ENCODE measurements around the gene LRRC25.
A peak's percentile ranks its signal among the peaks of the same experiment; 100 is the strongest.
"Not testable (repeated sequence)": the region's sequence is repeated elsewhere in the genome, so short reads cannot be mapped to it uniquely, and the experiment has no call there.

Gene LRRC25

DNA sequence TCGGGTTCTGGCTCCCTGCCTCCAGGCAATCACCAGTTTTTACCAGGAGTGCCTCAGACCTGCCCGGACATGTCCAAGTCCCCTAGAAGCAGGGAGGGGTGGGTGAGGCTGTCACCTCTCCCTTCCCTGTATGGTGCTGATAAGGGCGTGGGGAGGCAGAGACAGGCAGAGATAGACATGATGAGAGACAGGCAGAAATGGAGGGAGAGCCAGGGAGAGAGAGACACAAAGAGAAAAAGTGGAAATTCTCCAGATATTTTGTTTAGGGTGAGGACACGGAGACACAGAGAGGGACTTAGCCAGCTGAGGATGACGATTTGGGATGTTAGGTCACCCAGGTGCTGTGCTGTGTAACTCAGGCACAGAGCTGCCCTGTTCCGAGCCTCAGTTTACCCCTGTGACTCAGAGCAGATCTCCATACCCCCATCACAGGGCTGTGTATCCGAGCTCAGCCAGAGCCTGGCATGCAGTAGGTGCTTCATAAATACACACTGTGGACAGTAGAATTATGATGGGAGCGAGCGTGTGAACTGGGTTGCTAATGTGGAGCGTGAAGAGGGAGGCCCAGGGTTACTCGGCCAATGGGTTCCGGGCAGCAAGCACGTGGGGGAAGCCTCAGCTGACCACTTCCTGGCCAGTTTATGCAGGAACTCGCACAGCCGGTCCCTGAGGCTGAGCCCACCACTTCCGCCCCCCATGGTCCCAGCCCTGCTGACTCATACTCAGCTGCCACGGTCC, 23.4 kb downstream of the LRRC25 start:
- DNase-seq = peak; percentile 69

GRCh38 chr19:18373407-18373891, 24.0 kb downstream of the LRRC25 start:
- DNase-seq = no peak

DNA sequence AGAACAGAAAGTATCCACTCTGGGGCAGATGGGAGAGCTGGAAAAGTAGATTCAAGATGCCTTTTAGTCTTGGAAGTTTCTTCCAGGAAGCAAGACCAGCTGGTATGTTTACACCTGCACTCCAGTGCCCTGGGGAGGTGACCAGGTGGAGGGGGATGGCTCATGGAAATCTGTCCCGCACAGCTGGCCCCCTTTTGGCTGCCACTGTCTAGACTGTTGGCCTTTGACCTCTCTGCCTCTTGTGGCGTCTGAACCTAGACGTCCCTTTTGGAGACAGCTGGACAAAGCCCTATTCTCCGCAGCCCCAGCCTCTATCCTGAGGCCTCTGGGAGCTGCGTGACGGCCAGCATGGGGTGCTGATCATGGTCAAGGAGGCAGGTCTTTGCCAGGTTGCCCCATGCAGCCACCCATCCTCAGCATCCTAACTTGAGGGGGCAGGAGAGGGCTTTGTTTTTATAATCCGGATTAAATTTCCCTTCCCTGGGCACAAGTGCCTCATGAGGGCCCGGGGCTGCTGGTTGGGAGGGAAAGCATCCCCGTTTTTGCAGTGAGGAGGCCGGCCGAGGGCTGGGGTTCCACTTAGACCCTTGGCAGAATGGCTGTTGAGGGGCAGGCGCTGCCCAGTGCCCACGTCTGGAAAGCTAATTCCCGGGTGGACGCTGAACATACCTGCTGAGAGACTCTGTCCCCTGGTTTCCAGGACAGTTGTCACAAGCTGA, 28.8 kb downstream of the LRRC25 start:
- DNase-seq = no peak

GRCh38 chr19:18366021-18366435, 31.4 kb downstream of the LRRC25 start:
- no peak for DNase-seq

DNA sequence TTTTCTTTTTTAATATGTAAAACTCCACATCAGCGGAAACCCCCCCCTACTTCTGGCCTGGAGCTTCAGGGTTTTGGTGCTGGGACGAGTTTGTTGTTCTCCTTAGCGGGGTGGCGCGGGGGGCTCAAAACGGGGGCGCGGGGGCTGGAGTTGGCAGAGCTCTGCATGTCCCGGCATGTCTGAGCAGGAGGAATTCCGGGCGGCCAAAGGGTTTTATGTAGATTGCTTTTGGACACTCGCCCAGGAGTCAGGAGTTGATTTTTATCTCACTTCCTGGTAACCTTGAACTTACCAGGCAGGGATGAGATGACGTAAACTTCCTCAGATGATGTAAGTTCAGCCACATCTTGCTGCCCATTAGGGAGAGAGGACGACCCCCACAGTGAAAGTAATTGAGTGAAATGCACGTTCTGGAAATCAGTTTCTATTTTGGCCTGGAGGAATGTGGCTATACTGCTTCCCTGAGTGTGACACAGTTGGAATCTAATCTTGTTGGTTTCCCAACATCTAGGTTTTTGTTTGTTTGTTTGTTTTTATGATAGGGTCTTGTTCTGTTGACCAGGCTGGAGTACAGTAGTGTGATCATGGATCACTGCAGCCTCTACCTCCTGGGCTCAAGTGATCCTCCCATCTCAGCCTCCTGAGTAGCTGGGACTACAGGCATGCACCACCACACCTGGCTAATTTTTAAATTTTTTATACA, 32.4 kb downstream of the LRRC25 start:
- peak; percentile 92 for DNase-seq

- DNase-seq = not testable (repeated sequence)
Observed at GRCh38 chr19:18364277-18364825, 33.1 kb downstream of the LRRC25 start.

DNA sequence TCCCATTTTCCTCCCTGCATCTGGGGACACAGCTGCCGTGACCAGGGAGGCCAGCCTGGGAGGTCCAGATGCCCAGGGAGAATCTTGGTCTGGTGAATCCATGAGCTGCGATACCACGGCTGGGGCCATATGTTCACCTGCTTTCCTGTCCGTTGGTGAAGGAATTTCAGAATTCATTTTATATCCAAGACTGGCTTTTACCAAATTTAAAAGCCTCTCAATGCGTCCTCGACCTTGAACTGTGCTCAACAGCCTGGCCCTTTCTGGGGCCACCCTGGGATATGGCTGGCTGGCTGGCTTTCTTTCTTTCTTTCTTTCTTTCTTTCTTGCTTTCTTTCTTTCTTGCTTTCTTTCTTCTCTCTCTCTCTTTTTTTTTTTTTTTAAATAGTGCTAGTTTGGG, 33.6 kb downstream of the LRRC25 start:
- no peak for DNase-seq

GRCh38 chr19:18362934-18363542, 34.4 kb downstream of the LRRC25 start:
- DNase-seq = no peak

DNA sequence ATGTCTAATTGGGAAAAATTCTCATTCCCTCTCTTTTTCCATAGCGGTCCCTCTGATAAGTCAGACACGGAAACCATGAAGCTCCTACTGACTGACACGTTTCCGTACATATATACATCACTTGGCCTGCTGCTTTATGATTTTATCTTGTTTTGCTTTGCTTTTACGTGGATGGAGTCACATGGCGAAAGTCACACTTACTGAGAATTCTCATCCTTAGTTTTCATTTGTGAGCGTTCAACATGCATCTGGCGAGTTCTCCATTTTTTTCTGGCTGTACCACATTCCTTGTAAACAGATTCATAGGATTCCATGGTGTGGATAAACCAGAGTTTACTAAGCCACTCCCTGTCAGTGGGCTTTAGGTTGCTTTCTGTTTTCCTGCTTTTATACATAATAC, 35.8 kb downstream of the LRRC25 start:
- no peak for DNase-seq

DNA sequence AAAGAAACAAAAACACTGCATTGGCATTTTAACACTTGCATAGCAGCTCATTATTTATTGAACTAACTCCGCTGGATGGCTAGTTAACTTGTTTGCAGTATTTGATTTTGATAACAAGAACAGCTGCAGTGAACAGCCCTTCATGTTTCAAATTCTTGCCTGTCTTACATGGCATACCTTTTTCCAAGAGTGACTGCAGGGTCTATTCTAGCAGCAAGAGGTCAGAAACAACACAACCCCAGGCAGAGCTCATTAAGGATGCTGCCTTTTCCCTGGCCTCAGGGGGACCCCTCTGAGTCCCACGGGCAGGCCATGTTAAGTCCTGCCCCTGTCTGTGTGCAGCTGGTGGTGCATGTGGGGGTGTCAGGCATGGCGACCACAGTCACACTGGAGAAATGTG, 40.4 kb downstream of the LRRC25 start:
- no peak for DNase-seq

- DNase-seq = not testable (repeated sequence)
Observed at GRCh38 chr19:18354743-18355142, 42.7 kb downstream of the LRRC25 start.

- DNase-seq = no peak
Observed at GRCh38 chr19:18353378-18354005, 43.9 kb downstream of the LRRC25 start.

DNA sequence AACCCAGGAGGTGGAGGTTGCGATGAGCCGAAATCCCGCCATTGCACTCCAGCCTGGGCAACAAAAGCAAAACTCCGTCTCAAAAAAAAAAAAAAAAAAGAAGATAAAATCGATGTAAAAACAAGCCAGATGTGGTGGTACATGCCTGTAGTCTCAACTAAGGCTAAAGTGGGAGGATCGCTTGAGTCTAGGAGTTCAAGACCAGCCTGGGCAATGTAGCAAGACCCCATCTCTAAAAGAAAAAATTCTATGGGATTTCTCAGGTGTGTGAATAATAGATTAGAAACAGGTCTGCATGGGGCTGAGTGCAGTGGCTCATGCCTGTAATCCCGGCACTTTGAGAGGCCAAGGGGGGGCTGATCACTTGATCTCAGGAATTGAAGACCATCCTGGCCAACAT, 45.9 kb downstream of the LRRC25 start:
- DNase-seq = no peak

DNA sequence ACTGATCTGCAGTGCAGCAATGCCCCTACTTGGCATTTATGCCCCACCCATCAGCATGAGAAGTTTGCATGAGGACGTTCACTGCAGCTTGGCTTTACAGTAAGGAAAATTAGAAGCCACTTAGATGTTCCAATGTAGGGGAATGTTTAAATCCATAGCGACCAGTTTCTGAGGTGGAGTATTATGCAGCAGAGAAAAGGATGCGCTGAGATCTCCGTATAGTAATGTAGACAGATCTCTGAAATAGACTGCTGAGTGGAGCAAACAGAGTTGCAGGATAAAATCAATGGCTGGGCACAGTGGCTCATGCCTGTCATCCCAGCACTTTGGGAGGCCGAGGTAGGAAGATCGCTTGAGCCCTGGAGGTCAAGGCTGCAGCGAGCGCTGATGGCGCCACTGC, 46.9 kb downstream of the LRRC25 start:
- DNase-seq = no peak

GRCh38 chr19:18349524-18350128, 47.8 kb downstream of the LRRC25 start:
- DNase-seq = peak; percentile 18

DNA sequence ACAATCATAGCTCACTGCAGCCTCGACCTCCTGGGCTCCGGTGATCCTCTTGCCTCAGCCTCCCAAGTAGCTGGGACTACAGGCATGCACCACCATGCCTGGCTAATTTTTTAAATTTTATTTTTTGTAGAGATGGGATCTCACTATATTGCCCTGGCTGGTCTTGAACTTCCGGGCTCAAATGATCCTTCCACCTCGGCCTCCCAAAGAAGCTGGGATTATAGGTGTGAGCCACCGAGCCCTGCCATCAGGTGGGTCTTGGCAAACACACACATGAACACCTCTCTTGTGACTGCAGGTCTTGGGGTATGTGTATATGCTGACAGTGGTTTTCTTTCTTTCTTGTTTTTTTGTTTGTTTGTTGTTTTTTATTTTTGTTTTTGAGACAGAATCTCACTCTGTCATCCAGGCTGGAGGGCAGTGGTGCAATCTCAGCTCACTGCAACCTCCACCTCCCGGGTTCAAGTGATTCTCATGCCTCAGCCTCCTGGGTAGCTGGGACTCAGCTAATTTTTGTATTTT, 48.5 kb downstream of the LRRC25 start:
- not testable (repeated sequence) for DNase-seq

- no peak for DNase-seq
Observed at GRCh38 chr19:18348171-18348570, 49.3 kb downstream of the LRRC25 start.

GRCh38 chr19:18346091-18346490, 51.3 kb downstream of the LRRC25 start:
- DNase-seq = no peak

DNA sequence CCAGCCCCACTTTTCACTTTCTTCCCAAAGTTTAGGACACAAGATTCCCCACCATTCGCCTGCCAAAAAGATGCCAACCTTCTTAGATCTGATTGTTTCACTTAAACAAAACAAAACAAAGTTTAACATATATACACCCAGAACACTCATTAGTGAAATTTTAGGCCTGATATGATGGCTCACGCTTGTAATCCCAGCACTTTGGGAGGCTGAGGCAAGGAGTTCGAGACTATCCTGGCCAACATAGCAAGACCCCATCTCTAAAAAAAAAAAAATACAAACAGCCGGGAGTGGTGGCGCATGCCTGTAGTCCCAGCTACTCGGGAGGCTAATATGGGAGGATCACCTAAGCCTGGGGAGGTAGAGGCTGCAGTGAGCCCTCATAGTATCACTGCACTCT, 52.1 kb downstream of the LRRC25 start:
- no peak for DNase-seq

GRCh38 chr19:18344582-18344950, 52.9 kb downstream of the LRRC25 start:
- DNase-seq = no peak

GRCh38 chr19:18342090-18342632, 55.3 kb downstream of the LRRC25 start:
- DNase-seq = no peak

All from NCI-H1105 treated with DMSO at 0.1 percent for 48 hours (cell line).